PFSK-1 (cell line): ENCODE data around the gene NENF.

Experiments
- TAF1 ChIP-seq: IDR thresholded peaks from 2 replicates; pipeline ENCODE4 v1.6.1; 2012; ENCODE audit warnings: low read length, control low read depth, borderline replicate concordance; ENCODE audit not compliant: insufficient read depth
- TF ChIP-seq, protein P1 (sequence below), 2 experiments: IDR thresholded peaks; 2 replicates each; pipeline versions ENCODE4 v1.6.1 to v1.8.0; 2011 to 2012; ENCODE audit warnings: low read depth in 2 of 2, low read length in 2 of 2, control low read depth in 1 of 2, inconsistent platforms in 1 of 2, mild to moderate bottlenecking in 1 of 2, moderate library complexity in 1 of 2; ENCODE audit not compliant: insufficient read depth in 1 of 2

DNA sequence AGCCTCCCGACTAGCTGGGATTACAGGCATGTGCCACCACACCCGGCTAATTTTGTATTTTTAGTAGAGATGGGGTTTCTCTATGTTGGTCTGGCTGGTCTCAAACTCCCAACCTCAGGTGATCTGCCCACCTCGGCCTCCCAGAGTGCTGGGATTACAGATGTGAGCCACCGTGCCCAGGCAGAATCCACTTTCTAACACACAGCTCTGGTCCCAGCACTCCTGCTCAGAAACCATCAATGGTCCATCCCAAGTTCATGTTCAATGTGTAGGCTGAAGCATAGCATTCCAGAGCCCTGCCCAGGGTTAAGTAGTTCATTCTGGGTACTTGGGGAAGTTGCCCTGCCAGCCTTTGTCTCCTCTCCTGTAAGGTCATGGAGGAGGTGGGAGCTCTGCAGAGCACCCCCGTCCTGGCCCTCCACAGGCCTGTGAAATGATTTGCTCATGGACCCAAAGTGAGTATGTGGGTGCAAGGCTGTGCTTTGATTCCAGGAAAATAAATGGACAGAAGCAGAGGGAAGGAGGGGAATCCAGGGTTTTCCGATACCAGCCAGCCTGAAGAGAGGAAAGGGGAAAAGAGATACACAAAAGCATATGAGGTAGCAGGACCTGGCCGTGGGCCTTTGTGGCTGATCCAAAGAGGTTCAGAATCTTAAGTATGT is 55.2 kb downstream of the NENF start:
- TF ChIP-seq TAF1 = no peak
- TF ChIP-seq, protein P1, sequence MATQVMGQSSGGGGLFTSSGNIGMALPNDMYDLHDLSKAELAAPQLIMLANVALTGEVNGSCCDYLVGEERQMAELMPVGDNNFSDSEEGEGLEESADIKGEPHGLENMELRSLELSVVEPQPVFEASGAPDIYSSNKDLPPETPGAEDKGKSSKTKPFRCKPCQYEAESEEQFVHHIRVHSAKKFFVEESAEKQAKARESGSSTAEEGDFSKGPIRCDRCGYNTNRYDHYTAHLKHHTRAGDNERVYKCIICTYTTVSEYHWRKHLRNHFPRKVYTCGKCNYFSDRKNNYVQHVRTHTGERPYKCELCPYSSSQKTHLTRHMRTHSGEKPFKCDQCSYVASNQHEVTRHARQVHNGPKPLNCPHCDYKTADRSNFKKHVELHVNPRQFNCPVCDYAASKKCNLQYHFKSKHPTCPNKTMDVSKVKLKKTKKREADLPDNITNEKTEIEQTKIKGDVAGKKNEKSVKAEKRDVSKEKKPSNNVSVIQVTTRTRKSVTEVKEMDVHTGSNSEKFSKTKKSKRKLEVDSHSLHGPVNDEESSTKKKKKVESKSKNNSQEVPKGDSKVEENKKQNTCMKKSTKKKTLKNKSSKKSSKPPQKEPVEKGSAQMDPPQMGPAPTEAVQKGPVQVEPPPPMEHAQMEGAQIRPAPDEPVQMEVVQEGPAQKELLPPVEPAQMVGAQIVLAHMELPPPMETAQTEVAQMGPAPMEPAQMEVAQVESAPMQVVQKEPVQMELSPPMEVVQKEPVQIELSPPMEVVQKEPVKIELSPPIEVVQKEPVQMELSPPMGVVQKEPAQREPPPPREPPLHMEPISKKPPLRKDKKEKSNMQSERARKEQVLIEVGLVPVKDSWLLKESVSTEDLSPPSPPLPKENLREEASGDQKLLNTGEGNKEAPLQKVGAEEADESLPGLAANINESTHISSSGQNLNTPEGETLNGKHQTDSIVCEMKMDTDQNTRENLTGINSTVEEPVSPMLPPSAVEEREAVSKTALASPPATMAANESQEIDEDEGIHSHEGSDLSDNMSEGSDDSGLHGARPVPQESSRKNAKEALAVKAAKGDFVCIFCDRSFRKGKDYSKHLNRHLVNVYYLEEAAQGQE (IDR thresholded peaks at IDR 0.05; ENCODE audit: insufficient read depth in 1 of 2, low read depth in 2 of 2, low read length in 2 of 2) = no peak
